Measurements from ENCODE around the gene PRDM15. TPM values are rescaled to one million over a fixed set of nuclear protein-coding genes. Genes with fewer than 3 reads are reported as not detected.

The PRDM15 gene
- total and polyA plus RNA-seq, 4 donors: 1.2 to 5.7 (median 2.1) TPM

DNA sequence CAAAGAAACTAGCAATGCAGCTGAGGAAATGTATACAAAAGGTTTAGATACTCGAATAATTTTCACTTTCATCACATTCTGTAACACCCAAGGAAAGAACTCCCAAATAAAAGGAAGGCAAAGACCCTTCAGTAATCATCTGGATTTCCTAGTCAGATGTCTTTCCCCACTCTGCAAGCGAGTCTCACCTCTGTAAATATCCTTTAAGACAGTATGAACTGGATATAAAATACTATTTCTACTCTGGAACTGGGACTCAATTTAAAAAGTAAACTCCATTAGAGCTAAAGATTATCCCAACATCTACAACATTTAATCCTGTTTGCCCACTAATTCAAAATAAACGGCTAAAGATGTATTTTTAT, 47.6 kb upstream of the PRDM15 start:
- Histone ChIP-seq H3K4me3 (ENCODE audit: low read depth in 1 of 3, low read length in 3 of 3) (peak overlapping the region in 2 of 3 donors; percentile 35 to 51), H3K9ac (ENCODE audit: low read depth in 1 of 2, low read length in 2 of 2) (peak overlapping the region; percentile 63 to 97), H3K27ac (ENCODE audit: low read depth in 1 of 2, low read length in 2 of 2) (peak overlapping the region; percentile 82 to 86), H3K36me3 (ENCODE audit: control insufficient read depth in 4 of 4, insufficient read depth in 3 of 4, low read depth in 1 of 4, low read length in 3 of 4) (no peaks in the 10 kb centered on the region), H3K4me1 (ENCODE audit: control insufficient read depth in 4 of 4, insufficient read depth in 4 of 4, low read length in 3 of 4) (peaks cover 5 to 31% (median 20%) of the 10 kb centered on the region in 4 donors), H3K9me3 (ENCODE audit: control insufficient read depth in 4 of 4, low read length in 3 of 4) (no peaks in the 10 kb centered on the region), H3K27me3 (ENCODE audit: control insufficient read depth in 4 of 4, insufficient read depth in 4 of 4, low read length in 3 of 4) (no peaks in the 10 kb centered on the region)
- TF ChIP-seq HNF4A (conservative IDR thresholded peaks at IDR 0.05) (no peak), NR2F2 (IDR thresholded peaks at IDR 0.05) (no peak), FOXA2 (IDR thresholded peaks at IDR 0.05) (no peak), EGR1 (IDR thresholded peaks at IDR 0.05; ENCODE audit: low read depth in 2 of 2) (no peak), GABPA (IDR thresholded peaks at IDR 0.05 in 1 of 2, conservative IDR thresholded peaks at IDR 0.05 in 1 of 2) (no peak), JUND (IDR thresholded peaks at IDR 0.05) (no peak)
- TF ChIP-seq, protein P1, sequence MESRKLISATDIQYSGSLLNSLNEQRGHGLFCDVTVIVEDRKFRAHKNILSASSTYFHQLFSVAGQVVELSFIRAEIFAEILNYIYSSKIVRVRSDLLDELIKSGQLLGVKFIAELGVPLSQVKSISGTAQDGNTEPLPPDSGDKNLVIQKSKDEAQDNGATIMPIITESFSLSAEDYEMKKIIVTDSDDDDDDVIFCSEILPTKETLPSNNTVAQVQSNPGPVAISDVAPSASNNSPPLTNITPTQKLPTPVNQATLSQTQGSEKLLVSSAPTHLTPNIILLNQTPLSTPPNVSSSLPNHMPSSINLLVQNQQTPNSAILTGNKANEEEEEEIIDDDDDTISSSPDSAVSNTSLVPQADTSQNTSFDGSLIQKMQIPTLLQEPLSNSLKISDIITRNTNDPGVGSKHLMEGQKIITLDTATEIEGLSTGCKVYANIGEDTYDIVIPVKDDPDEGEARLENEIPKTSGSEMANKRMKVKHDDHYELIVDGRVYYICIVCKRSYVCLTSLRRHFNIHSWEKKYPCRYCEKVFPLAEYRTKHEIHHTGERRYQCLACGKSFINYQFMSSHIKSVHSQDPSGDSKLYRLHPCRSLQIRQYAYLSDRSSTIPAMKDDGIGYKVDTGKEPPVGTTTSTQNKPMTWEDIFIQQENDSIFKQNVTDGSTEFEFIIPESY (IDR thresholded peaks at IDR 0.05): no peak
- TF ChIP-seq, protein P2, sequence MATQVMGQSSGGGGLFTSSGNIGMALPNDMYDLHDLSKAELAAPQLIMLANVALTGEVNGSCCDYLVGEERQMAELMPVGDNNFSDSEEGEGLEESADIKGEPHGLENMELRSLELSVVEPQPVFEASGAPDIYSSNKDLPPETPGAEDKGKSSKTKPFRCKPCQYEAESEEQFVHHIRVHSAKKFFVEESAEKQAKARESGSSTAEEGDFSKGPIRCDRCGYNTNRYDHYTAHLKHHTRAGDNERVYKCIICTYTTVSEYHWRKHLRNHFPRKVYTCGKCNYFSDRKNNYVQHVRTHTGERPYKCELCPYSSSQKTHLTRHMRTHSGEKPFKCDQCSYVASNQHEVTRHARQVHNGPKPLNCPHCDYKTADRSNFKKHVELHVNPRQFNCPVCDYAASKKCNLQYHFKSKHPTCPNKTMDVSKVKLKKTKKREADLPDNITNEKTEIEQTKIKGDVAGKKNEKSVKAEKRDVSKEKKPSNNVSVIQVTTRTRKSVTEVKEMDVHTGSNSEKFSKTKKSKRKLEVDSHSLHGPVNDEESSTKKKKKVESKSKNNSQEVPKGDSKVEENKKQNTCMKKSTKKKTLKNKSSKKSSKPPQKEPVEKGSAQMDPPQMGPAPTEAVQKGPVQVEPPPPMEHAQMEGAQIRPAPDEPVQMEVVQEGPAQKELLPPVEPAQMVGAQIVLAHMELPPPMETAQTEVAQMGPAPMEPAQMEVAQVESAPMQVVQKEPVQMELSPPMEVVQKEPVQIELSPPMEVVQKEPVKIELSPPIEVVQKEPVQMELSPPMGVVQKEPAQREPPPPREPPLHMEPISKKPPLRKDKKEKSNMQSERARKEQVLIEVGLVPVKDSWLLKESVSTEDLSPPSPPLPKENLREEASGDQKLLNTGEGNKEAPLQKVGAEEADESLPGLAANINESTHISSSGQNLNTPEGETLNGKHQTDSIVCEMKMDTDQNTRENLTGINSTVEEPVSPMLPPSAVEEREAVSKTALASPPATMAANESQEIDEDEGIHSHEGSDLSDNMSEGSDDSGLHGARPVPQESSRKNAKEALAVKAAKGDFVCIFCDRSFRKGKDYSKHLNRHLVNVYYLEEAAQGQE (IDR thresholded peaks at IDR 0.05): no peak
- 26% methylated on average over 3 of the region's 3 CpGs for WGBS
- DNase-seq (ENCODE audit: low spot score): no peak

DNA sequence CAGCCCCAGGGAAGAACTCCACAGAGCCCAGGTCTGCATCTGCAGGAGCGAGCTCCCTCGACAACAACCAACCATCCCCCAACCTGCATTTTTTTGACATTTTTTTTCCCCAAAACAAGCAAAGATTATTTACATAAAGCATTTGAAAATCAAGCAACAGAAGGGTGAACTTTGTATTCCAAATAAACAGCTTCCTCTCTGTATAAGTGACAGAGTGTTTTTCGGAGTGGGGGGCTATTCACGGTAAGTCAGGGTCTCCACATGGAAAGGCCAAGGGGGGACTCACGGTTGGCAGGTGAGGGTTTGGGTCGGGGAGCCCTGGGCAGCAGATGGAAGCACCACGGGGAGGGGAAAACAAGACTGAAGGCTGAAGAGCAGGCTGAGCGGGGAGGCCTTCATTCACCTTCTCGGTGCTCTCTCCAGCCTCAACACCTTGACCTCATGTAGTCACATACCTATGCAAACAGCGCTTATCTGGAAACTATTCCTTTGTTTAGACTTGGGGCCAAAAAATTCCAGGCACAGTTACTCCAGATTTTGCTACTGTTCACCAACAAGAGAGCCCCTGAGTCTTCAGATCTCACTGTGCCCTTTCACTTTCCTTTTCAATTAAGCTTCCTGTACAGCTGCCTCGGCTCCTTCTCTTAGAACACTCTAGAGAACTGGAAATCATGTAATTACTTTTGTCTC, 47.1 kb upstream of the PRDM15 start:
- no peaks in the 10 kb centered on the region for H3K36me3 ChIP-seq (ENCODE audit: control insufficient read depth in 4 of 4, insufficient read depth in 3 of 4, low read depth in 1 of 4, low read length in 3 of 4)
- 6% methylated on average over 11 of the region's 11 CpGs for WGBS
- H3K4me1 ChIP-seq (ENCODE audit: control insufficient read depth in 4 of 4, insufficient read depth in 4 of 4, low read length in 3 of 4): peaks cover 5 to 31% (median 20%) of the 10 kb centered on the region in 4 donors
- peak overlapping the region; percentile 63 to 97 for H3K9ac ChIP-seq (ENCODE audit: low read depth in 1 of 2, low read length in 2 of 2)
- DNase-seq (ENCODE audit: low spot score): no peak
- no peaks in the 10 kb centered on the region for H3K27me3 ChIP-seq (ENCODE audit: control insufficient read depth in 4 of 4, insufficient read depth in 4 of 4, low read length in 3 of 4)
- no peaks in the 10 kb centered on the region for H3K9me3 ChIP-seq (ENCODE audit: control insufficient read depth in 4 of 4, low read length in 3 of 4)
- H3K4me3 ChIP-seq (ENCODE audit: low read depth in 1 of 3, low read length in 3 of 3): peak overlapping the region; percentile 35 to 81 (median 51)
- peak overlapping the region; percentile 82 to 86 for H3K27ac ChIP-seq (ENCODE audit: low read depth in 1 of 2, low read length in 2 of 2)
- peak in 1 of 2 donors; percentile 40 for TF ChIP-seq RAD21 (IDR thresholded peaks at IDR 0.05)
- no peak for TF ChIP-seq TAF1 (conservative IDR thresholded peaks at IDR 0.05)
- no peak for TF ChIP-seq GABPA (IDR thresholded peaks at IDR 0.05 in 1 of 2, conservative IDR thresholded peaks at IDR 0.05 in 1 of 2)
- no peak for TF ChIP-seq JUND (IDR thresholded peaks at IDR 0.05)
- peak in 1 of 2 donors; percentile 6 for TF ChIP-seq RXRA (IDR thresholded peaks at IDR 0.05)
- TF ChIP-seq HNF4G (IDR thresholded peaks at IDR 0.05): no peak
- TF ChIP-seq, protein P3, sequence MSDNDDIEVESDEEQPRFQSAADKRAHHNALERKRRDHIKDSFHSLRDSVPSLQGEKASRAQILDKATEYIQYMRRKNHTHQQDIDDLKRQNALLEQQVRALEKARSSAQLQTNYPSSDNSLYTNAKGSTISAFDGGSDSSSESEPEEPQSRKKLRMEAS (IDR thresholded peaks at IDR 0.05): no peak
- TF ChIP-seq, protein P4, sequence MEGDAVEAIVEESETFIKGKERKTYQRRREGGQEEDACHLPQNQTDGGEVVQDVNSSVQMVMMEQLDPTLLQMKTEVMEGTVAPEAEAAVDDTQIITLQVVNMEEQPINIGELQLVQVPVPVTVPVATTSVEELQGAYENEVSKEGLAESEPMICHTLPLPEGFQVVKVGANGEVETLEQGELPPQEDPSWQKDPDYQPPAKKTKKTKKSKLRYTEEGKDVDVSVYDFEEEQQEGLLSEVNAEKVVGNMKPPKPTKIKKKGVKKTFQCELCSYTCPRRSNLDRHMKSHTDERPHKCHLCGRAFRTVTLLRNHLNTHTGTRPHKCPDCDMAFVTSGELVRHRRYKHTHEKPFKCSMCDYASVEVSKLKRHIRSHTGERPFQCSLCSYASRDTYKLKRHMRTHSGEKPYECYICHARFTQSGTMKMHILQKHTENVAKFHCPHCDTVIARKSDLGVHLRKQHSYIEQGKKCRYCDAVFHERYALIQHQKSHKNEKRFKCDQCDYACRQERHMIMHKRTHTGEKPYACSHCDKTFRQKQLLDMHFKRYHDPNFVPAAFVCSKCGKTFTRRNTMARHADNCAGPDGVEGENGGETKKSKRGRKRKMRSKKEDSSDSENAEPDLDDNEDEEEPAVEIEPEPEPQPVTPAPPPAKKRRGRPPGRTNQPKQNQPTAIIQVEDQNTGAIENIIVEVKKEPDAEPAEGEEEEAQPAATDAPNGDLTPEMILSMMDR (IDR thresholded peaks at IDR 0.05; ENCODE audit: low read depth, low read length, missing input control): no peak
- no peak for TF ChIP-seq EGR1 (IDR thresholded peaks at IDR 0.05; ENCODE audit: low read depth in 2 of 2)
- TF ChIP-seq FOXA2 (IDR thresholded peaks at IDR 0.05): no peak
- TF ChIP-seq, protein P5, sequence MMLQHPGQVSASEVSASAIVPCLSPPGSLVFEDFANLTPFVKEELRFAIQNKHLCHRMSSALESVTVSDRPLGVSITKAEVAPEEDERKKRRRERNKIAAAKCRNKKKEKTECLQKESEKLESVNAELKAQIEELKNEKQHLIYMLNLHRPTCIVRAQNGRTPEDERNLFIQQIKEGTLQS (IDR thresholded peaks at IDR 0.05): no peak
- no peak for TF ChIP-seq YY1 (IDR thresholded peaks at IDR 0.05)
- no peak for TF ChIP-seq FOXA1 (IDR thresholded peaks at IDR 0.05)
- TF ChIP-seq, protein P1 (IDR thresholded peaks at IDR 0.05): no peak
- peak in 1 of 2 donors; percentile 5 for TF ChIP-seq HNF4A (conservative IDR thresholded peaks at IDR 0.05)
- no peak for TF ChIP-seq NR2F2 (IDR thresholded peaks at IDR 0.05)

All from liver (tissue), 9 donors.